GM23338 (cell line): ENCODE measurements around the gene CREB1.

Experiments used
- CTCF ChIP-seq, 2 experiments: fragments of 200-600 bp in 1 of 2; sonication (generic) in 1 of 2; conservative IDR thresholded peaks; 2 replicates each; pipeline versions ENCODE4 v1.5.1 to v1.6.1; 2016 to 2017; ENCODE audit warnings: antibody characterized with exemption in 2 of 2, low read depth in 2 of 2, mild to moderate bottlenecking in 2 of 2, moderate library complexity in 1 of 2
- EZH2 ChIP-seq: fragments of 200-600 bp; sonication (generic); IDR thresholded peaks from one replicate; pipeline ENCODE4 v1.8.0; 2017; ENCODE audit warnings: antibody characterized with exemption, mild to moderate bottlenecking, low read depth; ENCODE audit not compliant: unreplicated experiment
- POLR2AphosphoS5 ChIP-seq: IDR thresholded peaks from 2 replicates; pipeline ENCODE4 v1.6.1; 2016; ENCODE audit warnings: antibody characterized with exemption, low read depth

- no peak for TF ChIP-seq EZH2
- TF ChIP-seq CTCF (conservative IDR thresholded peaks at IDR 0.05; ENCODE audit: low read depth in 2 of 2) = no peak
- TF ChIP-seq POLR2AphosphoS5 = no peak
These were observed 105.9 kb downstream of the CREB1 start for GRCh38 chr2:207635468-207636200.
